GM18499 (cell line): ENCODE results near the gene ZNF695.

Source experiments
- ATAC-seq: cut with Tn5 transposase; IDR thresholded peaks from one replicate; pipeline ENCODE4 v1.9.1; 2021; ENCODE audit warnings: moderate number of reproducible peaks; ENCODE audit not compliant: insufficient read depth, unreplicated experiment

ZNF695 gene

DNA sequence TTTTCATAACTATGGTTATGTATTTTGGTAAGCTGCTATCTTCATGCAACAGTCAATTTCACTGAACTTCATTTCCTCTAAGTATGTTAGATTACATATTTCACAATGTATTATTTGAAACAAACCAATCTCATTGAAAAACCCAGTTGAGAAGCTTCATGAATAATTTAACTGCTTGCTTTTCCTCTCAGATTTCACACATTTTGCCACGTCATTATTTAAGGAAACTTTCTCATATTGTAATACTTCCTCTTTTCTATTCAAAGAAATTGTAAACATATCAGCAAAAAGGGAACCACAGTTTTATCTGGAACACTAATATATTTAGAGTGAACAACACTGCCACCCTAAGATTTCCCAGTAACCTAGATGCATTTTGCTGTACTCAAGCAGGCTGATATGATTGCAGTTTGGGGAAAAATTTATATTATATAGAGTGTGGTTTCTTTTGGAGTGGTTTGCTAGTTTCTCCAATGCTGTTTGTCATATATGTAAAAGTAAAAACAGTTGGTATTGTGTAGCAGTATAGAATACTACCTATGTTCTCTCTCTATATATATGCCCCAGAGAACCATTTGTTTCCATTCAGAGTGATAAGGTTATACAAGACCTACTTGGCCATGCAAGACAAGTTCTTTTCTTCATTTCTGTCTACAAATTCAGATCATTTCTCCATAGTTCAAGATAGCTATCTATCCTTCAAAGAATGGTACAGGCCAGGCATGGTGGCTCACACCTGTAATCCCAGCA, 47.7 kb downstream of the ZNF695 start:
- ATAC-seq: peak; percentile 47

- ATAC-seq: no peak
Observed at GRCh38 chr1:246954126-246954525, 53.7 kb downstream of the ZNF695 start.

- no peak for ATAC-seq
Observed at GRCh38 chr1:246951413-246951812, 56.4 kb downstream of the ZNF695 start.

DNA sequence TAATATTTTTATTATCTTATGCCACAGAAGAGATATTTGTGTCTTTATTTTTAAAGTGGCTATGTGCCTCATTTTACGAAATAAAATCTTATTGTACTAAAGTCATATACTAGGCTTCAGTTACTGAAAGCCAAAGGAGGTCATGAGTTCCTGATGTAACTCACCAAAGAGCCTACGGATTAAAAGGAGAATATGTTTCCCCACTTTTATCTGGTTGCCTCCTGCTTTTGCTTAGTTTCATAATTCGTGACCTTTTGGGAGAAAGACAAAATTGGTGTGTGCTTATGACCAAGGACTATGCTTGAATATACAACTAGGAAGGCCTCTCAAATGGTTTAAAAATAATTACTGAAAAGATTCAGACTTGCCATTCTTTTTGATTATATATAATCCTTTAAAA, 57.9 kb downstream of the ZNF695 start:
- ATAC-seq: no peak

- no peak for ATAC-seq
Observed at GRCh38 chr1:246947255-246947654, 60.6 kb downstream of the ZNF695 start.

- ATAC-seq: no peak
Observed at GRCh38 chr1:246946366-246946765, 61.5 kb downstream of the ZNF695 start.
